Hepatocyte (in vitro differentiated cells): ENCODE results near the gene AGTPBP1.

Source experiments
- EZH2phosphoT487 ChIP-seq: fragments of 200-600 bp; sonication (generic); IDR thresholded peaks from one replicate; pipeline ENCODE4 v1.6.1; 2018; ENCODE audit warnings: antibody characterized with exemption, mild to moderate bottlenecking, low read depth, moderate library complexity; ENCODE audit not compliant: unreplicated experiment, severe bottlenecking
- TF ChIP-seq, protein P1 (sequence below): fragments of 200-600 bp; sonication (generic); IDR thresholded peaks from 2 replicates; pipeline ENCODE4 v1.5.1; 2016; ENCODE audit warnings: antibody characterized with exemption, mild to moderate bottlenecking; ENCODE audit not compliant: poor library complexity

DNA sequence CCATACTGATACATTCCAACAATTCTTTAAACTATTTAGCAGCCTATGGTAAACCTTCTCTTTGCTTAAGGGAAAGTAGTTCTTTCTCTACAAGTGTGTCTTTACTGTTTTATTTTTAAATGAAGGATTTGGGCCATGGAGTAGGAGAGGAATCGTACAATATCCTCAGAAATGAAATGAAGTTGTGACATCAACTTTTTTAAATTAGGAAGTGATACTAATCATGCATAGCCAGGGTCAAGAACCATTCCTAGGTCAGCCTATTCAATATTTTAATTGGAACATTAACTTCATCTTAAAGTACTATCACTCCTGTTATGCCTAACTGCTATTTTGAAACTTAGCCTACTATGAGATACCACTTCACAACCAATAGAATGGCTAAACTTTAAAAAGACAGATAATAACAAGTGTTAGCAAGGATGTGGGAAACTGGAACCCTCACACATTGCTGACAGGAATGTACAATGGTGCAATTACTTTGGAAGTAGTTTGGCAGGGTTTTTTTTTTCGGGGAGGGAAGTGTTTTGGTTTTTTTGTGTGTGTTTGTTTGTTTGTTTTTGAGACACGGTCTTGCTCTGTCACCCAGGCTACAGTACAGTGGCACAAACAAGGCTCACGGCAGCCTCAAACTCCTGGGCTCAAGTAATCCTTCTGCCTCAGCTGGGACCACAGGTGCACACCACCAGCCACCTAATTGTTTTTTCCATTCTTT lies 10.7 kb downstream of the AGTPBP1 start:
- TF ChIP-seq, protein P1, sequence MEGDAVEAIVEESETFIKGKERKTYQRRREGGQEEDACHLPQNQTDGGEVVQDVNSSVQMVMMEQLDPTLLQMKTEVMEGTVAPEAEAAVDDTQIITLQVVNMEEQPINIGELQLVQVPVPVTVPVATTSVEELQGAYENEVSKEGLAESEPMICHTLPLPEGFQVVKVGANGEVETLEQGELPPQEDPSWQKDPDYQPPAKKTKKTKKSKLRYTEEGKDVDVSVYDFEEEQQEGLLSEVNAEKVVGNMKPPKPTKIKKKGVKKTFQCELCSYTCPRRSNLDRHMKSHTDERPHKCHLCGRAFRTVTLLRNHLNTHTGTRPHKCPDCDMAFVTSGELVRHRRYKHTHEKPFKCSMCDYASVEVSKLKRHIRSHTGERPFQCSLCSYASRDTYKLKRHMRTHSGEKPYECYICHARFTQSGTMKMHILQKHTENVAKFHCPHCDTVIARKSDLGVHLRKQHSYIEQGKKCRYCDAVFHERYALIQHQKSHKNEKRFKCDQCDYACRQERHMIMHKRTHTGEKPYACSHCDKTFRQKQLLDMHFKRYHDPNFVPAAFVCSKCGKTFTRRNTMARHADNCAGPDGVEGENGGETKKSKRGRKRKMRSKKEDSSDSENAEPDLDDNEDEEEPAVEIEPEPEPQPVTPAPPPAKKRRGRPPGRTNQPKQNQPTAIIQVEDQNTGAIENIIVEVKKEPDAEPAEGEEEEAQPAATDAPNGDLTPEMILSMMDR: no peak
- TF ChIP-seq EZH2phosphoT487: no peak
